22Rv1 (cell line): Measurements from ENCODE around the gene TCERG1L.
"Not testable (repeated sequence)": the region's sequence is repeated elsewhere in the genome, so short reads cannot be mapped to it uniquely, and the experiment has no call there.

Experiments used
- H3K27ac ChIP-seq: fragments of 450-650 bp; 2 replicates; pipeline ENCODE4 v1.5.1; 2017
- CTCF ChIP-seq: fragments of 450-650 bp; IDR thresholded peaks from 2 replicates; pipeline ENCODE4 v1.5.1; 2017; ENCODE audit warnings: mild to moderate bottlenecking
- ZFX ChIP-seq: fragments of 450-650 bp; IDR thresholded peaks from 2 replicates; pipeline ENCODE4 v1.6.1; 2017; ENCODE audit warnings: antibody characterized with exemption, borderline replicate concordance

TCERG1L gene

GRCh38 chr10:131137223-131137622 is 174.3 kb downstream of the TCERG1L start:
- TF ChIP-seq ZFX (no peak), CTCF (no peak)
- no peak overlapping the region for H3K27ac ChIP-seq

- not testable (repeated sequence) for H3K27ac ChIP-seq
These were observed 175.2 kb downstream of the TCERG1L start for GRCh38 chr10:131136336-131136735.

DNA sequence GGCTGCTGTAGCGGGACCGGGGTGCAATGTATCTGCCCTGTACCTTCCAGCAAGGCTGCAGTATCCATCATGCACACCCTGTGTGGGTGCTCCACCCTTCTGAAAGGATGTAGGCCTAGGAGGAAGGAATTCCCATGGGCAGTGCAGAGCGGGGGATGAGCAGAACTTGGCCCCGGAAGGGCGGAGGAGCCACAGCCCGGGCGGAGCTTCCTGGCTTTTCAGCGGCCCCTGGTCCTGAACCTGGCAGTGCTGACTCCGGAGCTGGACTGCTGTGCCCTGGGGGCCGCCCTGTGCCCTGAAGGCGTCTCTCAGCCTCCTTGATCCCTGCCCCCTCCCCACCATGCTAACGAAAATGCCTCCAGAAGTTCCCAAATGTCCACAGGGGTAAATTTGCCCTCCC is 175.8 kb downstream of the TCERG1L start:
- TF ChIP-seq ZFX (no peak), CTCF (no peak)
- H3K27ac ChIP-seq: no peak overlapping the region

DNA sequence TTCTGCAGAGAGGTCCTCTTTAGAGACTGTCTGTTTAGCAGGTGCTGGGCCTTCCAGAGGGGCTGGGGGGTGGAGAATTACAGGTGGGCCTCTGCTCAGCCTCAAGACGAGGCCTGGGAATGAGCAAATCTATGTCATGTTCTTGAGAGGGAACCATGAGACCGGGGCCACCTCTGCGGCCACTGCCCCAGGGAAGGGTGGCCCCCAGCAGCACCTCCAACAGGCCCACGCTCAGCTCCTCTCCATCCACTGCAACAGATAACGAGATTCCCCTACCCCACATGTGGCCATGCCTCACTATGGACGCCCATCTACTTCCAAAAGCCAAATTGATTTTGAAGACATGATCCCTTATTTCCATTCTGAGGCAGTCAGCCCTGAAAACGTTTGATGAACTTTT is 176.9 kb downstream of the TCERG1L start:
- no peak overlapping the region for H3K27ac ChIP-seq
- TF ChIP-seq ZFX: no peak
- no peak for TF ChIP-seq CTCF

- no peak overlapping the region for H3K27ac ChIP-seq
- TF ChIP-seq ZFX (no peak), CTCF (no peak)
These were observed 177.4 kb downstream of the TCERG1L start for GRCh38 chr10:131134001-131134576.

GRCh38 chr10:131132681-131133080 is 178.8 kb downstream of the TCERG1L start:
- H3K27ac ChIP-seq: no peak overlapping the region
- no peak for TF ChIP-seq ZFX
- TF ChIP-seq CTCF: no peak

- TF ChIP-seq ZFX (no peak), CTCF (no peak)
- H3K27ac ChIP-seq: no peak overlapping the region
These were observed 179.6 kb downstream of the TCERG1L start for GRCh38 chr10:131131726-131132591.
